Heart left ventricle (tissue), 16 donors: Measurements from ENCODE around the gene REXO2. TPM values are rescaled to one million over a fixed set of nuclear protein-coding genes. Genes with fewer than 3 reads are reported as not detected.
A peak's percentile ranks its signal among the peaks of the same experiment; 100 is the strongest.

Source experiments
- ATAC-seq, 4 donors: fragments of 200-7000 bp; cut with Tn5 transposase; one replicate each; pipeline ENCODE4 v1.9.1; 2020 to 2022; ENCODE audit warnings: moderate library complexity in 4 of 4, mild to moderate bottlenecking in 3 of 4, moderate number of reproducible peaks in 1 of 4
- DNase-seq, 5 donors: peaks; one replicate each; pipeline ENCODE4 v3.0.0-alpha.2; 2020
- H3K27ac ChIP-seq, 12 donors: fragments of 200-600 bp; sonication (generic) in 4 of 12; one replicate each; pipeline versions ENCODE4 v1.5.0 to v1.8.0; 2016 to 2022; ENCODE audit warnings: mild to moderate bottlenecking in 2 of 12
- H3K27me3 ChIP-seq, 9 donors: fragments of 200-600 bp; sonication (generic) in 2 of 9; one replicate each; pipeline versions ENCODE4 v1.5.1 to v1.8.0; 2016 to 2022; ENCODE audit warnings: mild to moderate bottlenecking in 3 of 9
- H3K36me3 ChIP-seq, 9 donors: fragments of 200-600 bp; sonication (generic) in 2 of 9; one replicate each; pipeline versions ENCODE4 v1.5.0 to v1.8.0; 2018 to 2022; ENCODE audit warnings: mild to moderate bottlenecking in 2 of 9
- H3K4me1 ChIP-seq, 12 donors: fragments of 200-600 bp; sonication (generic) in 4 of 12; one replicate each; pipeline versions ENCODE4 v1.5.0 to v1.8.0; 2016 to 2022; ENCODE audit warnings: mild to moderate bottlenecking in 3 of 12
- H3K4me3 ChIP-seq, 12 donors: fragments of 200-600 bp; sonication (generic) in 4 of 12; one replicate each; pipeline versions ENCODE4 v1.5.0 to v1.8.0; 2017 to 2022; ENCODE audit warnings: mild to moderate bottlenecking in 9 of 12, moderate library complexity in 4 of 12
- H3K9me3 ChIP-seq, 12 donors: fragments of 200-600 bp; sonication (generic) in 4 of 12; one replicate each; pipeline versions ENCODE4 v1.5.0 to v1.8.0; 2016 to 2022; ENCODE audit warnings: mild to moderate bottlenecking in 1 of 12
- POLR2A ChIP-seq, 2 donors: fragments of 450-650 bp; IDR thresholded peaks; one replicate each; pipeline ENCODE4 v1.6.1; 2017; ENCODE audit warnings: antibody characterized with exemption in 2 of 2, mild to moderate bottlenecking in 2 of 2, moderate library complexity in 2 of 2
- WGBS, 4 donors: extraction: QIAGEN DNeasy Blood & Tissue Kit in 2 of 4; methylation state at CpG; one replicate each; pipeline versions ENCODE4 v1.1.5 to v1.1.7; 2013 to 2018; 5-methylcytosine and 5-hydroxymethylcytosine counted together
- intact Hi-C, 10 donors: fragments of 100-400 bp; cut with DNase I; formaldehyde crosslinking; loops; one replicate each; pipeline versions ENCODE4 v1.11.1 to v1.14.2; 2022
- polyA plus RNA-seq, 2 donors: library from polyadenylated mRNA; stranded (reverse); fragments of 200-250 nt; gene quantifications; one replicate each; pipeline ENCODE4 v1.2.3, GENCODE V29; 2013
- total RNA-seq, 9 donors: library from RNA; depleted of rRNA in 2 of 9; stranded (reverse); fragments of >200 nt in 2 of 9; fragmentation: NEBNext Ultra II Directional in 3 of 9; extraction: Animal tissue kit (Norgen Biotek cat#: 25700) in 3 of 9; gene quantifications; one replicate each; pipeline versions ENCODE4 v1.1.0 to v1.2.4, GENCODE V29; 2016 to 2023
- TF ChIP-seq, protein P1 (sequence below), 12 donors: fragments of 200-600 bp; sonication (generic) in 4 of 12; IDR thresholded peaks; one replicate each; pipeline versions ENCODE4 v1.5.0 to v1.8.0; 2018 to 2022; ENCODE audit warnings: antibody characterized with exemption in 12 of 12, mild to moderate bottlenecking in 5 of 12
- donor health status: ischemic (EF 13 %, LVEDD 7.1; RV severe dilation, severe dysfunction).
- donor health status: healthy with polysubstance abuse.
- donor health status: DM: no; HTN: yes; CAD: no.
- donor health status: DM: no; HTN: no; CAD: no.
- donor health status: ischemic (EF 25% LVEDD 6.9; RV normal size, moderate dysfunction).
- donor health status: ischemic (EF 25% LVEDD 5.7; RV mildly dilated, moderate dysfunction).
- donor health status: healthy.
- donor health status: DM: yes; HTN: yes; CAD: no.
- donor health status: ischemic (EF 35%, LVEDD 5.7; RV mildly dilated, moderate dysfunction).
- donor health status: nonischemic (EF 11% LVEDD 7.7; RV severe dilation, severe dysfunction).
- donor health status: DM: yes; HTN: yes; CAD: no.
- donor health status: PGD.
- donor health status: ischemic (EF 29% LVEDD 5.4; RV normal size, mild dysfunction).
- donor health status: nonischemic (EF 23%, LVEDD 6.1; RV moderate dilation, normal function).

REXO2 gene
- total and polyA plus RNA-seq, 11 donors = 136 to 235 (median 193) TPM

DNA sequence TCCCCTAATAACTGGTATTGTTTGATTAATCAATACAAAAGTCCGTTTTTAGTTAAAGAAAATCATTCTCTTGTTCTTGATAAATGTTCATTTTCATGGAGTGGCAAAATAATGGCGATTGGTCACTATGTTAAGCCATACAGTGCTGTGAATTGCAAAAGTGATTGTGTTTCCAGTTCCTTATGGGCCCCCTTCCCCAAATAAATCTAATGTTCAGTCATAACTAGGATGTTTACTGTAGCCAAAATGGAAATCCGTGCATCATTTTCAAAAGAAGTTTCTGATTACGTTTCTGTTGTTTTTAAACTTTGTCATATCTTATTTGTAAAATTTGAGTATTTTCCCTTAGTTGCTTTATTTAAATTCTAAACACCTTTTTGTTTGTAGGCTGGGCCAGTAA lies 38.0 kb upstream of the REXO2 start:
- Histone ChIP-seq H3K4me1 (peaks cover 0 to 74% (median 55%) of the 10 kb centered on the region in 12 donors), H3K27ac (peak overlapping the region in 11 of 12 donors; percentile 89 to 100 (median 98))
- TF ChIP-seq, protein P1, sequence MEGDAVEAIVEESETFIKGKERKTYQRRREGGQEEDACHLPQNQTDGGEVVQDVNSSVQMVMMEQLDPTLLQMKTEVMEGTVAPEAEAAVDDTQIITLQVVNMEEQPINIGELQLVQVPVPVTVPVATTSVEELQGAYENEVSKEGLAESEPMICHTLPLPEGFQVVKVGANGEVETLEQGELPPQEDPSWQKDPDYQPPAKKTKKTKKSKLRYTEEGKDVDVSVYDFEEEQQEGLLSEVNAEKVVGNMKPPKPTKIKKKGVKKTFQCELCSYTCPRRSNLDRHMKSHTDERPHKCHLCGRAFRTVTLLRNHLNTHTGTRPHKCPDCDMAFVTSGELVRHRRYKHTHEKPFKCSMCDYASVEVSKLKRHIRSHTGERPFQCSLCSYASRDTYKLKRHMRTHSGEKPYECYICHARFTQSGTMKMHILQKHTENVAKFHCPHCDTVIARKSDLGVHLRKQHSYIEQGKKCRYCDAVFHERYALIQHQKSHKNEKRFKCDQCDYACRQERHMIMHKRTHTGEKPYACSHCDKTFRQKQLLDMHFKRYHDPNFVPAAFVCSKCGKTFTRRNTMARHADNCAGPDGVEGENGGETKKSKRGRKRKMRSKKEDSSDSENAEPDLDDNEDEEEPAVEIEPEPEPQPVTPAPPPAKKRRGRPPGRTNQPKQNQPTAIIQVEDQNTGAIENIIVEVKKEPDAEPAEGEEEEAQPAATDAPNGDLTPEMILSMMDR (IDR thresholded peaks at IDR 0.05) = no peak
- TF ChIP-seq POLR2A (IDR thresholded peaks at IDR 0.05) = no peak

DNA sequence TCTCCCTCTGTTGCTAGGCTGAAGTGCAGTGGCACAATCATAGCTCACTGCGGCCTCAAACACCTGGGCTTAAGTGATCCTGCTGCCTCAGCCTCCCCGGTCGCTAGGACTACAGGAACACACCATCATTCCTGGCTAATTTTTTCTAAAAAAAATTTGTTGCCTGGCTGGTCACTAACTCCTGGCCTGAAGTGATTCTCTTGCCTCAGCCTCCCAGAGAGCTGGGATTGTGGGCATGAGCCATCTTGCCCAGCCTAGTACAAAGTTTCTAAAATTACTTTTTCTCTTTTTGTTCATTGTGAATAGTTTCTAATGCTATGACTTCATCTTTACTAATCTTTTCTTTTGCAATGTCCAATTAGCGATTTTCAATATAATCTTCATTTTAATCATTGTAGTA lies 26.3 kb upstream of the REXO2 start:
- WGBS, 4 donors = 94 to 99% (median 95%) methylated on average over 4 of the region's 4 CpGs
- H3K36me3 ChIP-seq = peaks cover 0 to 39% (median 30%) of the 10 kb centered on the region in 9 donors
- DNase-seq = no peak

More for the DNA sequence above, 38.0 kb upstream of the REXO2 start:
- Histone ChIP-seq H3K9me3 (no peaks in the 10 kb centered on the region), H3K36me3 (peaks cover 0 to 36% (median 19%) of the 10 kb centered on the region in 9 donors), H3K27me3 (no peaks in the 10 kb centered on the region), H3K4me3 (peak overlapping the region; percentile 63 to 94 (median 76))
- intact Hi-C loops = loop anchor here in 9 of 10 donors (1.0 to 10.0 kb wide), 8 partner anchors 36 to 117 kb away; partner anchors contain the start of genes REXO2 (in 8 of the 9) and NNMT (in 2 of the 9)
- DNase-seq (no peak), ATAC-seq (no peak)
- 1 to 3% (median 2%) methylated on average over 4 of the region's 4 CpGs for WGBS, 4 donors

GRCh38 chr11:114413958-114414357 lies 25.3 kb upstream of the REXO2 start:
- no peak for ATAC-seq
- TF ChIP-seq, protein P1 (IDR thresholded peaks at IDR 0.05) = no peak

More for the DNA sequence above, 26.3 kb upstream of the REXO2 start:
- TF ChIP-seq POLR2A (IDR thresholded peaks at IDR 0.05) = no peak
- TF ChIP-seq, protein P1 (IDR thresholded peaks at IDR 0.05) = no peak
- ATAC-seq = no peak
- Histone ChIP-seq H3K4me3 (no peak overlapping the region), H3K4me1 (peaks cover 0 to 8% (median 0%) of the 10 kb centered on the region in 12 donors), H3K9me3 (no peaks in the 10 kb centered on the region), H3K27ac (no peak overlapping the region), H3K27me3 (no peaks in the 10 kb centered on the region)
- intact Hi-C loops = no loop called here

DNA sequence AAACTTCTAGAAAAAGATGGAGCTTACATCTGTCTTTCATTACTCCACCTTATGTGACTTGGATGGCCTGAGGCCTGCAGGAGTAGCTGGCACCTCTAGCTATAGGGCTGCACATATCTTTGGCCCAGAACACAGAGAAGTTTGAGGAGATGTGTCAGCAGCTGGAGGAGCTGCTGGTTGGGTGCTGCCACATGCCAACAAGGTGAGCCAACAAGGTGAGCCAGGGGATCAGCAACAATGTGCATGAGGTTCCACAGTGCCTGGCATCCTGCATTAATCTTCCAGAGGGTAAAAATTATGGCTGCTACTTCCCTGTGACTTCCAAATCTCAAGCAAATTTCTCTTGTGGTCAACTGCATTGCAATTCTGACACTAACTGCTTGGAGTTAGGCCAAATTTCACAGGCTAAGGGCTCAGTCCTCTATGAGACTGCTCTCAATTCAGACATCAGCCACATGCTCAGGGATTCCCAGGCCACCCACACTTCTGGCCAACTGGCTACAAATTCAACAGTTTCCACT lies 22.8 kb upstream of the REXO2 start:
- Histone ChIP-seq H3K4me3 (no peak overlapping the region), H3K9me3 (no peaks in the 10 kb centered on the region), H3K4me1 (peaks cover 0 to 8% (median 0%) of the 10 kb centered on the region in 12 donors), H3K36me3 (peaks cover 0 to 6% (median 0%) of the 10 kb centered on the region in 9 donors), H3K27ac (no peak overlapping the region), H3K27me3 (no peaks in the 10 kb centered on the region)
- TF ChIP-seq, protein P1 (IDR thresholded peaks at IDR 0.05) = no peak
- TF ChIP-seq POLR2A (IDR thresholded peaks at IDR 0.05) = no peak
- intact Hi-C loops = no loop called here
- DNase-seq (no peak), ATAC-seq (peak in 2 of 4 donors; percentile 48 to 56)

More at GRCh38 chr11:114413958-114414357, 25.3 kb upstream of the REXO2 start:
- no peaks in the 10 kb centered on the region for H3K27me3 ChIP-seq
- no peaks in the 10 kb centered on the region for H3K9me3 ChIP-seq
- no peak for DNase-seq
- no peak overlapping the region for H3K27ac ChIP-seq
- 87 to 94% (median 92%) methylated on average over 10 of the region's 10 CpGs for WGBS, 4 donors
- peaks cover 0 to 8% (median 0%) of the 10 kb centered on the region in 12 donors for H3K4me1 ChIP-seq
- peaks cover 0 to 28% (median 21%) of the 10 kb centered on the region in 9 donors for H3K36me3 ChIP-seq
- no peak overlapping the region for H3K4me3 ChIP-seq
- intact Hi-C loops = no loop called here
